ENCODE measurements around the gene CHCHD3.

GRCh38 chr7:132738254-132738653 is 343.6 kb downstream of the CHCHD3 start:
- TF ChIP-seq POLR2A (IDR thresholded peaks at IDR 0.05) (no peak), CTCF (IDR thresholded peaks at IDR 0.05) (no peak)

Measured in lower leg skin (tissue), 3 donors.